ENCODE measurements around the gene FIZ1.

DNA sequence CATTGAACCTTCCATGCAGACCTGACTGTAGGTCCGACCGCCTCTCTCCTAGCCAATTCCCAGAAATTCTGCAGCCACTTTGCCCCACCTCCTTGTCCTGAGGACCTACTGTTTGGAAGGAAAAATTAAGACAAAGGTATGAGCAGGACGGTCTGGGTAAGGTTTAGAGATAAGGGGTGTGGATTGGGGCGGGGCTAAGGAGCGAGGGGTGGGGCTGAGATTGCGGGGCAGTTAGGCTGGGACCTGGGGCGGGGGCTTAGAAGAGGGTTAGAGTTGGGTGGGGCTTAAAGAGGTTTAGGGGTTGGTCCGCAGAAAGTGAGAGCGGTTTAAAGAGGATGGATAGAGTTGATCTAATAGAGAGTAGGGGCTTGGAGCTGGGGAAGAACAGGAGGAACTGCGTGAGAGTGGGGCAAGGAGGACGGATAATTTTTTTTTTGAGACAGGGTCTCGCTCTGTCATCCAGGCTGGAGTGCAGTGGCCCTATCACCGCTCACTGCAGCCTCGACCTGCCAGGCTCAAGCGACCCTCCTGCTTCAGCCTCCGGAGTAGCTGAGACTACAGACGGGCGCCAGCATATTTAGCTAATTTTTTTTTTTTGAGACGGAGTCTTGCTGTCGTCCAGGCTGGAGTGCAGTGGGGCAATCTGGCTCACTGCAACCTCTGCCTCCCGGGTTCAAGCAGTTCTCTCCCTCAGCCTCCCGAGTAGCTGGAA lies 4.4 kb upstream of the FIZ1 start:
- TF ChIP-seq CTCF (tag by site-specific recombination; IDR thresholded peaks at IDR 0.05) (no peak), ZNF530 (tag by site-specific recombination; IDR thresholded peaks at IDR 0.05; ENCODE audit: low read depth) (no peak), ZBTB17 (tag by site-specific recombination; IDR thresholded peaks at IDR 0.05) (no peak), YY2 (tag by site-specific recombination; IDR thresholded peaks at IDR 0.05) (no peak), HOXC10 (CRISPR knock-in tag; IDR thresholded peaks at IDR 0.05) (no peak), ZNF747 (tag by site-specific recombination; IDR thresholded peaks at IDR 0.05) (no peak), REPIN1 (tag by site-specific recombination; IDR thresholded peaks at IDR 0.05; ENCODE audit: low read depth) (no peak), ZNF585B (tag by site-specific recombination; IDR thresholded peaks at IDR 0.05) (no peak), ZNF174 (tag by site-specific recombination; IDR thresholded peaks at IDR 0.05) (no peak), GLIS2 (tag by site-specific recombination; IDR thresholded peaks at IDR 0.05) (no peak)
- TF ChIP-seq, protein P1, sequence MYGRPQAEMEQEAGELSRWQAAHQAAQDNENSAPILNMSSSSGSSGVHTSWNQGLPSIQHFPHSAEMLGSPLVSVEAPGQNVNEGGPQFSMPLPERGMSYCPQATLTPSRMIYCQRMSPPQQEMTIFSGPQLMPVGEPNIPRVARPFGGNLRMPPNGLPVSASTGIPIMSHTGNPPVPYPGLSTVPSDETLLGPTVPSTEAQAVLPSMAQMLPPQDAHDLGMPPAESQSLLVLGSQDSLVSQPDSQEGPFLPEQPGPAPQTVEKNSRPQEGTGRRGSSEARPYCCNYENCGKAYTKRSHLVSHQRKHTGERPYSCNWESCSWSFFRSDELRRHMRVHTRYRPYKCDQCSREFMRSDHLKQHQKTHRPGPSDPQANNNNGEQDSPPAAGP (tag by site-specific recombination; IDR thresholded peaks at IDR 0.05) = no peak
- TF ChIP-seq, protein P2, sequence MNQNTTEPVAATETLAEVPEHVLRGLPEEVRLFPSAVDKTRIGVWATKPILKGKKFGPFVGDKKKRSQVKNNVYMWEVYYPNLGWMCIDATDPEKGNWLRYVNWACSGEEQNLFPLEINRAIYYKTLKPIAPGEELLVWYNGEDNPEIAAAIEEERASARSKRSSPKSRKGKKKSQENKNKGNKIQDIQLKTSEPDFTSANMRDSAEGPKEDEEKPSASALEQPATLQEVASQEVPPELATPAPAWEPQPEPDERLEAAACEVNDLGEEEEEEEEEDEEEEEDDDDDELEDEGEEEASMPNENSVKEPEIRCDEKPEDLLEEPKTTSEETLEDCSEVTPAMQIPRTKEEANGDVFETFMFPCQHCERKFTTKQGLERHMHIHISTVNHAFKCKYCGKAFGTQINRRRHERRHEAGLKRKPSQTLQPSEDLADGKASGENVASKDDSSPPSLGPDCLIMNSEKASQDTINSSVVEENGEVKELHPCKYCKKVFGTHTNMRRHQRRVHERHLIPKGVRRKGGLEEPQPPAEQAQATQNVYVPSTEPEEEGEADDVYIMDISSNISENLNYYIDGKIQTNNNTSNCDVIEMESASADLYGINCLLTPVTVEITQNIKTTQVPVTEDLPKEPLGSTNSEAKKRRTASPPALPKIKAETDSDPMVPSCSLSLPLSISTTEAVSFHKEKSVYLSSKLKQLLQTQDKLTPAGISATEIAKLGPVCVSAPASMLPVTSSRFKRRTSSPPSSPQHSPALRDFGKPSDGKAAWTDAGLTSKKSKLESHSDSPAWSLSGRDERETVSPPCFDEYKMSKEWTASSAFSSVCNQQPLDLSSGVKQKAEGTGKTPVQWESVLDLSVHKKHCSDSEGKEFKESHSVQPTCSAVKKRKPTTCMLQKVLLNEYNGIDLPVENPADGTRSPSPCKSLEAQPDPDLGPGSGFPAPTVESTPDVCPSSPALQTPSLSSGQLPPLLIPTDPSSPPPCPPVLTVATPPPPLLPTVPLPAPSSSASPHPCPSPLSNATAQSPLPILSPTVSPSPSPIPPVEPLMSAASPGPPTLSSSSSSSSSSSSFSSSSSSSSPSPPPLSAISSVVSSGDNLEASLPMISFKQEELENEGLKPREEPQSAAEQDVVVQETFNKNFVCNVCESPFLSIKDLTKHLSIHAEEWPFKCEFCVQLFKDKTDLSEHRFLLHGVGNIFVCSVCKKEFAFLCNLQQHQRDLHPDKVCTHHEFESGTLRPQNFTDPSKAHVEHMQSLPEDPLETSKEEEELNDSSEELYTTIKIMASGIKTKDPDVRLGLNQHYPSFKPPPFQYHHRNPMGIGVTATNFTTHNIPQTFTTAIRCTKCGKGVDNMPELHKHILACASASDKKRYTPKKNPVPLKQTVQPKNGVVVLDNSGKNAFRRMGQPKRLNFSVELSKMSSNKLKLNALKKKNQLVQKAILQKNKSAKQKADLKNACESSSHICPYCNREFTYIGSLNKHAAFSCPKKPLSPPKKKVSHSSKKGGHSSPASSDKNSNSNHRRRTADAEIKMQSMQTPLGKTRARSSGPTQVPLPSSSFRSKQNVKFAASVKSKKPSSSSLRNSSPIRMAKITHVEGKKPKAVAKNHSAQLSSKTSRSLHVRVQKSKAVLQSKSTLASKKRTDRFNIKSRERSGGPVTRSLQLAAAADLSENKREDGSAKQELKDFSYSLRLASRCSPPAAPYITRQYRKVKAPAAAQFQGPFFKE (tag by site-specific recombination; IDR thresholded peaks at IDR 0.05; ENCODE audit: borderline replicate concordance) = no peak
- TF ChIP-seq, protein P3, sequence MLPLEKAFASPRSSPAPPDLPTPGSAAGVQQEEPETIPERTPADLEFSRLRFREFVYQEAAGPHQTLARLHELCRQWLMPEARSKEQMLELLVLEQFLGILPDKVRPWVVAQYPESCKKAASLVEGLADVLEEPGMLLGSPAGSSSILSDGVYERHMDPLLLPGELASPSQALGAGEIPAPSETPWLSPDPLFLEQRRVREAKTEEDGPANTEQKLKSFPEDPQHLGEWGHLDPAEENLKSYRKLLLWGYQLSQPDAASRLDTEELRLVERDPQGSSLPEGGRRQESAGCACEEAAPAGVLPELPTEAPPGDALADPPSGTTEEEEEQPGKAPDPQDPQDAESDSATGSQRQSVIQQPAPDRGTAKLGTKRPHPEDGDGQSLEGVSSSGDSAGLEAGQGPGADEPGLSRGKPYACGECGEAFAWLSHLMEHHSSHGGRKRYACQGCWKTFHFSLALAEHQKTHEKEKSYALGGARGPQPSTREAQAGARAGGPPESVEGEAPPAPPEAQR (tag by site-specific recombination; IDR thresholded peaks at IDR 0.05) = no peak
- TF ChIP-seq, protein P4, sequence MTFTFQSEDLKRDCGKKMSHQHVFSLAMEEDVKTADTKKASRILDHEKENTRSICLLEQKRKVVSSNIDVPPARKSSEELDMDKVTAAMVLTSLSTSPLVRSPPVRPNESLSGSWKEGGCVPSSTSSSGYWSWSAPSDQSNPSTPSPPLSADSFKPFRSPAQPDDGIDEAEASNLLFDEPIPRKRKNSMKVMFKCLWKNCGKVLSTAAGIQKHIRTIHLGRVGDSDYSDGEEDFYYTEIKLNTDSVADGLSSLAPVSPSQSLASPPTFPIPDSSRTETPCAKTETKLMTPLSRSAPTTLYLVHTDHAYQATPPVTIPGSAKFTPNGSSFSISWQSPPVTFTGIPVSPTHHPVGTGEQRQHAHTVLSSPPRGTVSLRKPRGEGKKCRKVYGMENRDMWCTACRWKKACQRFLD (tag by site-specific recombination; IDR thresholded peaks at IDR 0.05) = no peak

All from HEK293 (cell line).